GM04503 (cell line): ENCODE measurements around the gene BBS9.
"Not testable (repeated sequence)": the region's sequence is repeated elsewhere in the genome, so short reads cannot be mapped to it uniquely, and the experiment has no call there.

Source experiments
- DNase-seq: peaks from one replicate; pipeline ENCODE4 v3.0.0-alpha.2; 2012; ENCODE audit warnings: low read depth

The BBS9 gene

GRCh38 chr7:33128990-33129805 is at the start of gene BBS9:
Gene BBS9, plus strand, starts transcription at chr7:33129564. Its CDS starts 16,689 bp downstream, at chr7:33146253.
- DNase-seq: peak; percentile 79

- no peak for DNase-seq
These were observed 49.3 kb upstream of the BBS9 start for GRCh38 chr7:33079763-33080690.

- no peak for DNase-seq
These were observed 42.0 kb upstream of the BBS9 start for GRCh38 chr7:33087356-33087755.

- no peak for DNase-seq
These were observed 41.5 kb upstream of the BBS9 start for GRCh38 chr7:33087858-33088257.

- DNase-seq: no peak
These were observed 40.2 kb upstream of the BBS9 start for GRCh38 chr7:33089142-33089541.

- no peak for DNase-seq
These were observed 38.2 kb upstream of the BBS9 start for GRCh38 chr7:33091111-33091531.

- DNase-seq: no peak
These were observed 37.6 kb upstream of the BBS9 start for GRCh38 chr7:33091641-33092191.

GRCh38 chr7:33093266-33093665 is 36.1 kb upstream of the BBS9 start:
- no peak for DNase-seq

GRCh38 chr7:33094745-33095275 is 34.6 kb upstream of the BBS9 start:
- DNase-seq: not testable (repeated sequence)

GRCh38 chr7:33099154-33099940 is 30.0 kb upstream of the BBS9 start:
- no peak for DNase-seq

- no peak for DNase-seq
These were observed 28.6 kb upstream of the BBS9 start for GRCh38 chr7:33100770-33101169.

GRCh38 chr7:33101906-33102305 is 27.5 kb upstream of the BBS9 start:
- DNase-seq: no peak

- DNase-seq: no peak
These were observed 22.0 kb upstream of the BBS9 start for GRCh38 chr7:33107136-33108066.

GRCh38 chr7:33108554-33109004 is 20.8 kb upstream of the BBS9 start:
- no peak for DNase-seq

- no peak for DNase-seq
These were observed 20.2 kb upstream of the BBS9 start, which contains the start of gene RP9 for GRCh38 chr7:33109005-33109757. Gene RP9, minus strand, starts transcription at chr7:33109404. Its CDS starts 32 bp downstream, at chr7:33109372.

- DNase-seq: no peak
These were observed 19.6 kb upstream of the BBS9 start for GRCh38 chr7:33109758-33110238.

GRCh38 chr7:33111614-33112013 is 17.8 kb upstream of the BBS9 start:
- DNase-seq: no peak

- DNase-seq: no peak
These were observed 14.4 kb upstream of the BBS9 start for GRCh38 chr7:33114976-33115375.

GRCh38 chr7:33118383-33118782 is 11.0 kb upstream of the BBS9 start:
- no peak for DNase-seq
